ENCODE measurements around the gene RIN3.
A peak's percentile ranks its signal among the peaks of the same experiment; 100 is the strongest.
"Not testable (repeated sequence)": the region's sequence is repeated elsewhere in the genome, so short reads cannot be mapped to it uniquely, and the experiment has no call there.

Gene RIN3

GRCh38 chr14:92675421-92675820 is 161.8 kb downstream of the RIN3 start:
- Mint-ChIP-seq H3K27me3 (ENCODE audit: low read depth) (no peaks in the 10 kb centered on the region), H3K36me3 (ENCODE audit: low read depth) (peaks cover 68% of the 10 kb centered on the region), H3K27ac (no peak overlapping the region), H3K4me1 (ENCODE audit: low read depth) (peaks cover 16% of the 10 kb centered on the region), H3K9me3 (no peaks in the 10 kb centered on the region), H3K4me3 (no peak overlapping the region)
- DNase-seq (ENCODE audit: low spot score) = no peak

GRCh38 chr14:92675976-92676375 is 162.4 kb downstream of the RIN3 start:
- no peak overlapping the region for H3K4me3 Mint-ChIP-seq
- H3K36me3 Mint-ChIP-seq (ENCODE audit: low read depth) = peaks cover 66% of the 10 kb centered on the region
- H3K27me3 Mint-ChIP-seq (ENCODE audit: low read depth) = no peaks in the 10 kb centered on the region
- peak overlapping the region; percentile 11 for H3K27ac Mint-ChIP-seq
- no peak for DNase-seq (ENCODE audit: low spot score)
- peaks cover 17% of the 10 kb centered on the region for H3K4me1 Mint-ChIP-seq (ENCODE audit: low read depth)
- H3K9me3 Mint-ChIP-seq = no peaks in the 10 kb centered on the region

- H3K36me3 Mint-ChIP-seq (ENCODE audit: low read depth) = peaks cover 69% of the 10 kb centered on the region
- DNase-seq (ENCODE audit: low spot score) = no peak
- no peak overlapping the region for H3K4me3 Mint-ChIP-seq
Measured at GRCh38 chr14:92676403-92677086, 163.0 kb downstream of the RIN3 start.

GRCh38 chr14:92677087-92677668 is 163.6 kb downstream of the RIN3 start:
- H3K4me3 Mint-ChIP-seq = no peak overlapping the region
- H3K9me3 Mint-ChIP-seq = no peaks in the 10 kb centered on the region
- peak overlapping the region; percentile 39 for H3K27ac Mint-ChIP-seq
- peaks cover 21% of the 10 kb centered on the region for H3K4me1 Mint-ChIP-seq (ENCODE audit: low read depth)
- peak; percentile 84 for DNase-seq (ENCODE audit: low spot score)
- no peaks in the 10 kb centered on the region for H3K27me3 Mint-ChIP-seq (ENCODE audit: low read depth)
- peaks cover 70% of the 10 kb centered on the region for H3K36me3 Mint-ChIP-seq (ENCODE audit: low read depth)

More at GRCh38 chr14:92676403-92677086, 163.0 kb downstream of the RIN3 start:
- Mint-ChIP-seq H3K27me3 (ENCODE audit: low read depth) (no peaks in the 10 kb centered on the region), H3K4me1 (ENCODE audit: low read depth) (peaks cover 21% of the 10 kb centered on the region), H3K27ac (no peak overlapping the region), H3K9me3 (no peaks in the 10 kb centered on the region)

GRCh38 chr14:92677955-92678354 is 164.4 kb downstream of the RIN3 start:
- Mint-ChIP-seq H3K9me3 (no peaks in the 10 kb centered on the region), H3K4me1 (ENCODE audit: low read depth) (peaks cover 24% of the 10 kb centered on the region), H3K36me3 (ENCODE audit: low read depth) (peaks cover 69% of the 10 kb centered on the region), H3K27me3 (ENCODE audit: low read depth) (no peaks in the 10 kb centered on the region), H3K27ac (peak overlapping the region; percentile 38), H3K4me3 (no peak overlapping the region)
- no peak for DNase-seq (ENCODE audit: low spot score)

GRCh38 chr14:92678766-92679165 is 165.2 kb downstream of the RIN3 start:
- H3K9me3 Mint-ChIP-seq = no peaks in the 10 kb centered on the region
- peak overlapping the region; percentile 47 for H3K27ac Mint-ChIP-seq
- DNase-seq (ENCODE audit: low spot score) = no peak
- no peak overlapping the region for H3K4me3 Mint-ChIP-seq
- peaks cover 69% of the 10 kb centered on the region for H3K36me3 Mint-ChIP-seq (ENCODE audit: low read depth)
- peaks cover 24% of the 10 kb centered on the region for H3K4me1 Mint-ChIP-seq (ENCODE audit: low read depth)
- H3K27me3 Mint-ChIP-seq (ENCODE audit: low read depth) = no peaks in the 10 kb centered on the region

- Mint-ChIP-seq H3K4me3 (no peak overlapping the region), H3K27me3 (ENCODE audit: low read depth) (no peaks in the 10 kb centered on the region), H3K9me3 (no peaks in the 10 kb centered on the region), H3K36me3 (ENCODE audit: low read depth) (peaks cover 65% of the 10 kb centered on the region), H3K27ac (no peak overlapping the region), H3K4me1 (ENCODE audit: low read depth) (peaks cover 24% of the 10 kb centered on the region)
- DNase-seq (ENCODE audit: low spot score) = no peak
Measured at GRCh38 chr14:92679246-92679645, 165.7 kb downstream of the RIN3 start.

- H3K27me3 Mint-ChIP-seq (ENCODE audit: low read depth); H3K4me3 Mint-ChIP-seq; H3K27ac Mint-ChIP-seq; DNase-seq (ENCODE audit: low spot score); H3K9me3 Mint-ChIP-seq: not testable (repeated sequence)
- H3K4me1 Mint-ChIP-seq (ENCODE audit: low read depth) = peaks cover 24% of the 10 kb centered on the region
- peaks cover 62% of the 10 kb centered on the region for H3K36me3 Mint-ChIP-seq (ENCODE audit: low read depth)
Measured at GRCh38 chr14:92680330-92680729, 166.7 kb downstream of the RIN3 start.

GRCh38 chr14:92680781-92681650 is 167.4 kb downstream of the RIN3 start:
- Mint-ChIP-seq H3K36me3 (ENCODE audit: low read depth) (peaks cover 62% of the 10 kb centered on the region), H3K27ac (no peak overlapping the region), H3K27me3 (ENCODE audit: low read depth) (no peaks in the 10 kb centered on the region), H3K4me3 (no peak overlapping the region), H3K4me1 (ENCODE audit: low read depth) (peaks cover 20% of the 10 kb centered on the region), H3K9me3 (no peaks in the 10 kb centered on the region)
- peak; percentile 61 for DNase-seq (ENCODE audit: low spot score)

- Mint-ChIP-seq H3K27me3 (ENCODE audit: low read depth) (no peaks in the 10 kb centered on the region), H3K4me3 (no peak overlapping the region), H3K4me1 (ENCODE audit: low read depth) (peaks cover 7% of the 10 kb centered on the region), H3K27ac (no peak overlapping the region), H3K9me3 (no peaks in the 10 kb centered on the region), H3K36me3 (ENCODE audit: low read depth) (peaks cover 46% of the 10 kb centered on the region)
- no peak for DNase-seq (ENCODE audit: low spot score)
Measured at GRCh38 chr14:92683041-92683440, 169.5 kb downstream of the RIN3 start.

GRCh38 chr14:92684801-92685560 is 171.4 kb downstream of the RIN3 start:
- peaks cover 30% of the 10 kb centered on the region for H3K36me3 Mint-ChIP-seq (ENCODE audit: low read depth)
- no peaks in the 10 kb centered on the region for H3K27me3 Mint-ChIP-seq (ENCODE audit: low read depth)
- no peak for DNase-seq (ENCODE audit: low spot score)
- no peak overlapping the region for H3K27ac Mint-ChIP-seq
- peaks cover 7% of the 10 kb centered on the region for H3K4me1 Mint-ChIP-seq (ENCODE audit: low read depth)
- H3K9me3 Mint-ChIP-seq = no peaks in the 10 kb centered on the region
- no peak overlapping the region for H3K4me3 Mint-ChIP-seq

- H3K36me3 Mint-ChIP-seq (ENCODE audit: low read depth) = peaks cover 24% of the 10 kb centered on the region
- no peak overlapping the region for H3K4me3 Mint-ChIP-seq
- peaks cover 7% of the 10 kb centered on the region for H3K4me1 Mint-ChIP-seq (ENCODE audit: low read depth)
- H3K9me3 Mint-ChIP-seq = no peaks in the 10 kb centered on the region
- no peak for DNase-seq (ENCODE audit: low spot score)
- no peaks in the 10 kb centered on the region for H3K27me3 Mint-ChIP-seq (ENCODE audit: low read depth)
- H3K27ac Mint-ChIP-seq = no peak overlapping the region
Measured at GRCh38 chr14:92685784-92686355, 172.3 kb downstream of the RIN3 start.

GRCh38 chr14:92686411-92686899 is 172.9 kb downstream of the RIN3 start:
- no peak overlapping the region for H3K27ac Mint-ChIP-seq
- no peaks in the 10 kb centered on the region for H3K9me3 Mint-ChIP-seq
- H3K27me3 Mint-ChIP-seq (ENCODE audit: low read depth) = no peaks in the 10 kb centered on the region
- H3K36me3 Mint-ChIP-seq (ENCODE audit: low read depth) = peaks cover 18% of the 10 kb centered on the region
- H3K4me3 Mint-ChIP-seq = no peak overlapping the region
- DNase-seq (ENCODE audit: low spot score) = no peak
- peaks cover 2% of the 10 kb centered on the region for H3K4me1 Mint-ChIP-seq (ENCODE audit: low read depth)

All from T-helper 2 cell treated with Interferon-gamma antibody and Interleukin-4, amounts not matched to agents 5 μg/mL and 100 μg/mL, for 36 hours (primary cell).